Stomach (tissue), 4 donors: ENCODE data around the gene HNRNPU.

Experiments used
- POLR2A ChIP-seq, 4 donors: fragments of 450-650 bp; IDR thresholded peaks; one replicate each; pipeline ENCODE4 v1.6.1; 2016; ENCODE audit warnings: antibody characterized with exemption in 4 of 4, control low read depth in 2 of 4, mild to moderate bottlenecking in 1 of 4, moderate library complexity in 1 of 4
- POLR2AphosphoS5 ChIP-seq, 3 donors: sonication (generic); formaldehyde crosslinking; IDR thresholded peaks; one replicate each; pipeline ENCODE4 v1.6.1; 2016; ENCODE audit warnings: antibody characterized with exemption in 3 of 3
- TF ChIP-seq, protein P1 (sequence below), 7 experiments: fragments of 450-650 bp in 4 of 7; fragments of 200-600 bp in 3 of 7; sonication (generic) in 3 of 7; IDR thresholded peaks; one replicate each; pipeline ENCODE4 v1.5.1; 2016 to 2019; ENCODE audit warnings: antibody characterized with exemption in 7 of 7, control low read depth in 2 of 7, mild to moderate bottlenecking in 1 of 7

DNA sequence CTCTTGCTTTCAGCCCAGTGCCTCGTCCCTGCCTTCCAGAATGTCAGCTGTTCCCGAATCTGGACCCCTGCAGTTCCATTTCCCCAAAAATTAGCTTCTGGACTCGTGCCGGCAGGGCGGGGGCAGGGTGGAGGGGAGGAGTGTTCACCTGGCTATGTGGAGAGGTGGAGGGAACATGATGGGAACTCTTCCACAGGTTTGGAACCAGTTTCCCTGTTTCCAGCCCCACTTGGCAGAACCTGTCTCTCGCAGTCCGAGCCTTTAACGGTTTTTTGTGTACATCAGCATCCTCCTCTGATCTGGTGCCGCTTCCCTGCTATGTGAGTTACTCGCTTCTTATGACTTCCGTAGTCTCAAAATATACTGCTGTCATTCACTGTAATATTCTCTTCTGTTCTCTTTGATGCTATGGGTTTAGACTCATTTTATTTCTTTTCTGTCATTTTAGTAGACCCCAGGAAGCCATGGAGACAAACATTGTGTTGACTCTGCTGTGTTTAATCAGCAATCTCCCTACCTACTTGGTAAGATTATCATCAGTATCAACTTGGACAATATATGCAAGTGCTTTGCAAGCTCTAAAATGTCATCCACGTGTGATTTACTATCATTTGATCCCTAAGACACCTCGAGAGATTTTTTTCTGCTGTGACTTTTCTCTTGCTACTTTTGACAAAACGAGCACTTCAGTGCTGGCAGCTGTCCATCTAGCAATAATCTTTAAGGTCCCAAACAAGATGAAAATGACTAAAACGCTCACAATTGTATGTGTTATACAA lies 33.3 kb upstream of the HNRNPU start:
- TF ChIP-seq, protein P1, sequence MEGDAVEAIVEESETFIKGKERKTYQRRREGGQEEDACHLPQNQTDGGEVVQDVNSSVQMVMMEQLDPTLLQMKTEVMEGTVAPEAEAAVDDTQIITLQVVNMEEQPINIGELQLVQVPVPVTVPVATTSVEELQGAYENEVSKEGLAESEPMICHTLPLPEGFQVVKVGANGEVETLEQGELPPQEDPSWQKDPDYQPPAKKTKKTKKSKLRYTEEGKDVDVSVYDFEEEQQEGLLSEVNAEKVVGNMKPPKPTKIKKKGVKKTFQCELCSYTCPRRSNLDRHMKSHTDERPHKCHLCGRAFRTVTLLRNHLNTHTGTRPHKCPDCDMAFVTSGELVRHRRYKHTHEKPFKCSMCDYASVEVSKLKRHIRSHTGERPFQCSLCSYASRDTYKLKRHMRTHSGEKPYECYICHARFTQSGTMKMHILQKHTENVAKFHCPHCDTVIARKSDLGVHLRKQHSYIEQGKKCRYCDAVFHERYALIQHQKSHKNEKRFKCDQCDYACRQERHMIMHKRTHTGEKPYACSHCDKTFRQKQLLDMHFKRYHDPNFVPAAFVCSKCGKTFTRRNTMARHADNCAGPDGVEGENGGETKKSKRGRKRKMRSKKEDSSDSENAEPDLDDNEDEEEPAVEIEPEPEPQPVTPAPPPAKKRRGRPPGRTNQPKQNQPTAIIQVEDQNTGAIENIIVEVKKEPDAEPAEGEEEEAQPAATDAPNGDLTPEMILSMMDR (IDR thresholded peaks at IDR 0.05): no peak
- TF ChIP-seq POLR2A (IDR thresholded peaks at IDR 0.05): no peak
- TF ChIP-seq POLR2AphosphoS5 (IDR thresholded peaks at IDR 0.05): no peak
